Skin epidermis (tissue), 12 donors: ENCODE results near the gene DUSP15.

Source experiments
- H3K27ac ChIP-seq, 21 experiments: fragments of 200-600 bp; sonication (generic) in 11 of 21; one replicate each; pipeline ENCODE4 v1.5.0; 2020; ENCODE audit warnings: mild to moderate bottlenecking in 3 of 21, inconsistent platforms in 2 of 21, moderate library complexity in 2 of 21
- H3K4me3 ChIP-seq, 7 experiments: fragments of 200-600 bp; sonication (generic) in 2 of 7; one replicate each; pipeline ENCODE4 v1.5.0; 2020; ENCODE audit warnings: inconsistent platforms in 2 of 7, mild to moderate bottlenecking in 2 of 7, moderate library complexity in 1 of 7

DUSP15 gene

DNA sequence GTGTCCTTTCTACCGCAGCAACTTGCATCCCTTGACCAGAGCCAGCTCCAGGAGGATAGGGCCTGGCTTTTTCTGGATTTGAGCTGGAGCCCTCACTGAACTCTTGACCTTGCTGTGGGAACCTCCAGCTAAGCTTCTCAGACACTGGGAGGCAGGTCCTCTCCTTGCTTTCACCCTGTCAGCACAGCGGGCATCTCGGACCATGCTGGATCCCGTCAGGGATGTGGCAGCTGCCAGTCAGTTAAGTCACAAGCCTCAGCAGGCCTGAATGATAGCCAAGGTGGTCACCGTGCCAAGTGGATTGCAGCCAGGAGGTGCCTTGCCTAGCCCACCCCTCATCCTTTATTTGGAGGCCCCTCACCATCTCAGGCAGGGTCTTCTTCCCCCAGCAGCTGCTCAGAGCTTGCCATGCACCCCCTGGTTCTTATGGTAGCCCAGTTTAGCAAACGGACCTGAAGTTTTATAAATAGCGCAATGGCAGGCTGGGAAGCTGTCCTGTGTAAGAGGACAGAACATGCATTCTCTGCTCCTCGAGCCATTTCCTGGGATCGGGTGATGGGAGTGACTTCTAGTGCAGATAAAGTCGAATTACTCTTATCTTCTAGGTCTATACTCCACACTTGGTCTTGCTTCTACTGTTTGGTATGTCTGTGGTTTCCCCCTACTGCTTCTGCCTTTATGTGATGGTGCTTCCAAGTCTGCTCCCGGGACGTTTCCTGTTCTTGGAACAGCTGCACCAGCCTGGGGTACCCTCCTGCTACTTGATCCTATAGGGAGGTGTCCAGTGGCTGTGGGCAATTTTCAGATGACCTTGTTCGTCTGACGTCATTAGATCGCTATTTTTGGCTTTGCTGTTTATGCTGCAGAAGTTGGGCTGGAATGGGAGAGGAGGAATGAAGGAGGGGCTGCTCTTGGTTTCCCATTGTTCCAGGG, 58.3 kb downstream of the DUSP15 start:
- no peak overlapping the region for H3K27ac ChIP-seq

GRCh38 chr20:31811198-31811597, 59.1 kb downstream of the DUSP15 start:
- H3K27ac ChIP-seq = no peak overlapping the region
- no peak overlapping the region for H3K4me3 ChIP-seq

More for the DNA sequence above, 58.3 kb downstream of the DUSP15 start:
- no peak overlapping the region for H3K4me3 ChIP-seq
